Liver (tissue), 3 donors: ENCODE measurements around the gene PCDHGA10.

Source experiments
- CTCF ChIP-seq: fragments of 150-350 bp; IDR thresholded peaks from 2 replicates; pipeline ENCODE4 v1.5.1; 2017; ENCODE audit warnings: improper control_type of control experiment, low read depth, low read length; ENCODE audit not compliant: missing input control
- RAD21 ChIP-seq, 2 donors: IDR thresholded peaks; 2 replicates each; pipeline ENCODE4 v1.6.1; 2016; ENCODE audit warnings: antibody characterized with exemption in 2 of 2, mild to moderate bottlenecking in 2 of 2
- REST ChIP-seq: IDR thresholded peaks from 2 replicates; pipeline ENCODE4 v1.6.1; 2016; ENCODE audit warnings: antibody characterized with exemption, mild to moderate bottlenecking
- donor health status: healthy.
- donor health status: healthy.

- TF ChIP-seq RAD21 (IDR thresholded peaks at IDR 0.05) (no peak), REST (no peak), CTCF (no peak)
Observed at GRCh38 chr5:141419074-141419880, 6.5 kb downstream of the PCDHGA10 start.
